Measurements from ENCODE around the gene SLC22A23.

DNA sequence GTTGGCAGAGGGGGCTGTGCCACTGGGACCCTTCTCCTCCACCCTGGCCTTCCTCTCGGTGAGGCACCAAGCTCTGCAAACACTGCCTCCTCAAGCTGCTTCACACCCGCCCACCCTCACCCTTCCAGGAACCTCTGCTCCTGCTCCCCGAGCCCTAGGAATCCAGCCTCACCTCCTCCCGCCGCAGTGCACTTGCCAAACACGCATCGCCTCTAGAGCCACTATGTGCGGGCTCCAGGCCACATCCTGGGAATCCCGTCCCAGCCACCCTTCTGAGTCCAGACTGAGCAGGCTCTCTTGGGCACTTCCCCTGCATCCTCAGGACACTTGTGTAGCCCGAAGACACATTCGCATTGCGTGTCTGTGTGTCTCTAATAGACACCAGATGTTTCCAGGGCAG, 179.6 kb downstream of the SLC22A23 start:
- TF ChIP-seq EP300 (IDR thresholded peaks at IDR 0.05) (no peak), POLR2A (IDR thresholded peaks at IDR 0.05; ENCODE audit: low read depth) (no peak)
- TF ChIP-seq, protein P1, sequence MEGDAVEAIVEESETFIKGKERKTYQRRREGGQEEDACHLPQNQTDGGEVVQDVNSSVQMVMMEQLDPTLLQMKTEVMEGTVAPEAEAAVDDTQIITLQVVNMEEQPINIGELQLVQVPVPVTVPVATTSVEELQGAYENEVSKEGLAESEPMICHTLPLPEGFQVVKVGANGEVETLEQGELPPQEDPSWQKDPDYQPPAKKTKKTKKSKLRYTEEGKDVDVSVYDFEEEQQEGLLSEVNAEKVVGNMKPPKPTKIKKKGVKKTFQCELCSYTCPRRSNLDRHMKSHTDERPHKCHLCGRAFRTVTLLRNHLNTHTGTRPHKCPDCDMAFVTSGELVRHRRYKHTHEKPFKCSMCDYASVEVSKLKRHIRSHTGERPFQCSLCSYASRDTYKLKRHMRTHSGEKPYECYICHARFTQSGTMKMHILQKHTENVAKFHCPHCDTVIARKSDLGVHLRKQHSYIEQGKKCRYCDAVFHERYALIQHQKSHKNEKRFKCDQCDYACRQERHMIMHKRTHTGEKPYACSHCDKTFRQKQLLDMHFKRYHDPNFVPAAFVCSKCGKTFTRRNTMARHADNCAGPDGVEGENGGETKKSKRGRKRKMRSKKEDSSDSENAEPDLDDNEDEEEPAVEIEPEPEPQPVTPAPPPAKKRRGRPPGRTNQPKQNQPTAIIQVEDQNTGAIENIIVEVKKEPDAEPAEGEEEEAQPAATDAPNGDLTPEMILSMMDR (IDR thresholded peaks at IDR 0.05): no peak

Measured in esophagus muscularis mucosa (tissue), 4 donors.